Cardiac septum (tissue), 1 donor: Measurements from ENCODE around the gene FAM13B. TPM values are rescaled to one million over a fixed set of nuclear protein-coding genes. Genes with fewer than 3 reads are reported as not detected.
"Not testable (repeated sequence)": the region's sequence is repeated elsewhere in the genome, so short reads cannot be mapped to it uniquely, and the experiment has no call there.

Source experiments
- DNase-seq: peaks from one replicate; pipeline ENCODE4 v3.0.0-alpha.2; 2020; ENCODE audit warnings: low spot score
- intact Hi-C: fragments of 100-400 bp; cut with DNase I; formaldehyde crosslinking; loops from one replicate; pipeline ENCODE4 v1.14.0; 2022
- total RNA-seq: library from RNA; stranded (reverse); fragmentation: NEBNext Ultra II Directional; extraction: Animal tissue kit (Norgen Biotek cat#: 25700); gene quantifications from one replicate; pipeline ENCODE4 v1.2.1, GENCODE V29; 2021
- donor health status: DM: no; HTN: no; CAD: no.

FAM13B gene
- total RNA-seq, 1 donor from 2014 or later = 26.5 TPM

DNA sequence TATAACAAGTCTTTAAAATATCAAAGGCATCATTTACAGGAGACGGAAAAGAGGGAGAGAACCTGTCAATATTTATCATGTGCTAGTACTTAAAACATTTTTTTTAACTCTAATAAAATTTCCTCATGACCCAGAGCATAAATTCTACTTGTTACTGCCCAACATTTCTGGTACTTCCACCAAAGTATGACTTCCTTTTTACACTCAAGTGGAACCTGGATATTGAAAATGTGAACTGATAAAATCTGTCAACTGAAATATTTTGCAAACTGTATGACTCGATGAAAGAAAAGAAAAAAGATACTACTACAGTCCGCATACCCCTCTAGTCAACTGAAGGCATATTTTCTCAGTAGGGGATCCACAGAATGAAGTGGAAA is 37.1 kb downstream of the FAM13B start:
- intact Hi-C loops = no loop called here
- DNase-seq = no peak

DNA sequence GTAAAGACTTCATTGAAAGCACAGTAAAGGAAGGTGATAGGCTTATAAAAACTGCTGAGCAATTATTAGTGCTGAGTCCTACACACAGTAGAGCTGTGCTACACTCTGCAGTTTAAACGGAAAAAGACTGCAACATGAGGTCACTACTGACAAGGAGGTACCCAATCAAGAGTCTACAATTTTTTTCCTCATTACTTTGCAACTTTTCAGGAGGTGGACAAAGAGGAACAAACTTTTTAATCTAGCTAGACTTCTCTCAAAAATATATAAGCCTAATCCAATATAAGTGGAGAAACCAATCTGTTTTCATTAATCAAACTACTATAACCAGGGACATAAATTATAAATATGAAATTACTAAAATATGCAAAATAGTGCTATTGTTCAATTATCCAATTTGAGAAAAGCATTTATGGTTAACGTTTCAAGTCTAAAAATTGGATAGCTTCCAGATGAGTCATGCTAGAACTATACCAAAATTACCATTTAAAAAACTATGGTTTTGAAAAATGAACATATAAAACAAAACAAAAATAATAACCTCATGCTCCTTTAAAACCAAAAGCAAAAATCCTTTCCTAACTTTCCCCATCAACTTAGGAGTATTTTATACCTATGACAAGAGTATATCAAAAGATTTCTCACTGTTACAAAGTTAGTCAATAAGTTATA is 37.7 kb downstream of the FAM13B start:
- no peak for DNase-seq
- intact Hi-C loops = no loop called here

DNA sequence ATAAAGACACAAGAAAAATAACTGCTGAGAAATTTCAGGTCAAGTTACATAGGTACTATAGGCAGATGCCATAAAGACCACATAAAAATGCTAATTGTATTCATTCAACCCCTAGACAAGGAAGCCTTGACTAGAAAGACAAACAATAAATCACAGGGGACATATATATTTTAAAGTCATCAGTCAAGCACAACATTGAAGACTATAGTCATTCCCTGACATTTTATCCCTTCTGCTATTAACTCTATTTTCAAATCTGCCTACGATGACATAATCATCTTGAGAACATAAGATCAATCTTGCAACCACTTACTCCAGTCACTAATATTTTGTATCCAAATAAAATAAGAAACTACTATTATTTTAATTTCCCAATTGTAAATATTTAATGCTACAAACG is 38.3 kb downstream of the FAM13B start:
- intact Hi-C loops = no loop called here
- no peak for DNase-seq

DNA sequence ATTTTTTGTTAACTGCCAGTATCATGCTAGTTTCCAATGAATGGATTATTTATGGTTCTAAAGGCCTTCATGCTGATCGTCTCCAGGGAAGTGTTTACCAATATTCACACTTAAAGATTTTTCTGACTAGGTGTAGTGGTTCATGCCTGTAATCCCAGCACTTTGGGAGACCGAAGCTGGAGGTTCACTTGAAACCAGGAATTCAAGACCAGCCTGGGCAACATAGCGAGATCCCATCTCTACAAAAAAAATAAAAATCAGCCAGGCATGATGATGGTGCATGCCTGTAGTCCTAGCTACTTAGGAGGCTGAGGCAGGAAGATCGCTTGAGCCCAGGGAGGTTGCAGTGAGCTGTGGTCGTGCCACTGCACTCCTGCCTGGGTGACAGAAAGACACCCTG is 43.5 kb downstream of the FAM13B start:
- intact Hi-C loops = no loop called here

DNA sequence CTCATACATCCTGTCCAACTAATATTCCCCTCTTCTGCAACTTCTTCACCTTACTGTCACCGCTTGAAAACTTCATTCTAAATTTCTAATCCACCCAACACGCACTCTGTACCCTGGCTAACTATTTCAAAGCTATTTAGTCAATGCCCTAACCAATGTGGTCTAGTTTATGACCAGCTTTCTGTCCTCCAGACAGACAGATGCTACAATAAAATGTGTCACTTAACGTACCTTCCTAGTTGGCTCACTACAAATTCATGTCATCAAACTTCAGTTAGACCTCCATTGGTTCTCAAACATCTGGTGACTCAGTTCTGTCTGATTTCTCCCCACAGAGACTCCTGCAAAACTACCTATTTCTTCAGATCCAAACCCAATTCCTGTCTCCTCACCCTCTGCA is 57.7 kb downstream of the FAM13B start:
- no peak for DNase-seq
- intact Hi-C loops = no loop called here

More for the DNA sequence above, 43.5 kb downstream of the FAM13B start:
- DNase-seq = no peak

DNA sequence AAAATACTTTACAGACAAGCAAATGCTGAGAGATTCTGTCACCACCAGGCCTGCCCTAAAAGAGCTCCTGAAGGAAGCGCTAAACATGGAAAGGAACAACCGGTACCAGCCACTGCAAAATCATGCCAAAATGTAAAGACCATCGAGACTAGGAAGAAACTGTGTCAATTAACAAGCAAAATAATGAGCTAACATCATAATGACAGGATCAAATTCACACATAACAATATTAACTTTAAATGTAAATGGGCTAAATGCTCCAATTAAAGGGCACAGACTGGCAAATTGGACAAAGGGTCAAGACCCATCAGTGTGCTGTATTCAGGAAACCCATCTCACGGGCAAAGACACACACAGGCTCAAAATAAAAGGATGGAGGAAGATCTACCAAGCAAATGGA is 62.5 kb downstream of the FAM13B start:
- intact Hi-C loops, DNase-seq: not testable (repeated sequence)

DNA sequence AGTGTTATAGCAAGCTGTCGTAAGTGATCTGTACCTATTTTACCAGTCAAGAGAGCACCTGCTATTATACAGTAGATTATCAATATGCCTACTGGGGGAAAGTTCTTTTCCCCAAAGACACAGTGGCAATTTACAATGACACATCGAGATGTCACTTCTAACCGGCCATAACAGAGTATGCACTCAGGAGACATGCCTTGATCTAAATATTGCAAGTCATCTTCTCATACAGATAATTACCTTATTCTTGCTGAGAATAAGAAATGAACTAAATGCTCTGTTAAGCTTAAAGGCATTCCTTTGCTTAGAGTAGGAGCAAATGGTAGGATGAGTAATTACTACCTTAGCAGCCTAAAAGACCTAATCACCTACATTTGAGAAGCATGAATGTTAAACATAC is 72.1 kb downstream of the FAM13B start:
- intact Hi-C loops = no loop called here
- DNase-seq = no peak

DNA sequence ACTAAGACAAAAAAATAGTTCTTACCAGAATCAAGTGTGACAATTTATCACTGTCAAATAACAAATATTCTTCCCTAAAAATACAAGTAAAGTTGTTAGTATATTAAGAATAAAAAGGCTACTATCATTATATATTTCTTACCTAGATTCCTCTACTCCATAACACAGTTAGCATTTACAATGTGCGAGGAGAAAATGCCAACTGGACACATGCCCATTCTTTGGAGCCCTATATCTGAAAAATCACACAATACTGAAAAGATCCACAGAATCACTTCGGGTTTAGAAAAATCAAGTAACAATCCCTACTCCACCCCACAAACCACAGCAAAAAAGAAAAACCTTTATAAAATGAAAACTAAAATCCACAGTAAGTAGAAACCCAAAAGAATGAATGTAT is 72.7 kb downstream of the FAM13B start:
- intact Hi-C loops = no loop called here
- DNase-seq = no peak

DNA sequence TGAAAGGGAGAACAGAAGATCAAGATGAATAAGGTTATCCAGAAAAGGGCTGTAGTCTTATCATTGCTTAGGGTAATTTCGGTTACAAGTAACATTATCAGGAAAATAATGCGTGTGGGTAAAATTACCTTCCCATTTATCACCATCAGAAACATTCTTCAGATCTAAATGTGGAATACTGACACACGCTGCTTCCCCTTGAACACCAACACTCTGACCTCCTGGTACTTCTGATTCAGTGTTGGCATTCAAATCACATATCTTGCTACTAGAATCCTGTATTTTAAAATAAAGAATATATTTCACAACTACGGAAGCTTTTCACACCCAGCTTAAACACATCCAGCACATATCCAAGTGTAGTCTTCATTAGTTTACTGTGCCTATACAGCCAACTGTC is 73.4 kb downstream of the FAM13B start:
- intact Hi-C loops = no loop called here

DNA sequence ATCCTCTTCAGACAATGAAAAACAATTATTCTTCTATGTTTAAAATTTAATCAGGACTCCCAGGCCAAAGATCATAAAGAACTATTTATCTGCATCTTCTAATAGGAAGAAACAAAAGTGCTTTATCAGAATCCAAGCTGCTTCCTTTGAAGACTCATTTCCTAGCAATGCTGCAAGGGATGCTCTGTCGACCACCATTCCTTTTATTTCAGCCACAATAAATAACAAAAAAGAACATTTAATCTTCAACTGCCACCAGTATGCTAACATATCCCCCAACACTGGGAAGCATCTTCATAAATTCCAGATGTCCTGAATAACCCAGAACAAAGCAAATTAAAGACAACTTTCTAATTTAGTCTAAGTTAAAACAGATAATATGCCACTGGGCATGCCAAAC is 74.9 kb downstream of the FAM13B start:
- intact Hi-C loops = no loop called here
- no peak for DNase-seq

More for the DNA sequence above, 73.4 kb downstream of the FAM13B start:
- DNase-seq = no peak

DNA sequence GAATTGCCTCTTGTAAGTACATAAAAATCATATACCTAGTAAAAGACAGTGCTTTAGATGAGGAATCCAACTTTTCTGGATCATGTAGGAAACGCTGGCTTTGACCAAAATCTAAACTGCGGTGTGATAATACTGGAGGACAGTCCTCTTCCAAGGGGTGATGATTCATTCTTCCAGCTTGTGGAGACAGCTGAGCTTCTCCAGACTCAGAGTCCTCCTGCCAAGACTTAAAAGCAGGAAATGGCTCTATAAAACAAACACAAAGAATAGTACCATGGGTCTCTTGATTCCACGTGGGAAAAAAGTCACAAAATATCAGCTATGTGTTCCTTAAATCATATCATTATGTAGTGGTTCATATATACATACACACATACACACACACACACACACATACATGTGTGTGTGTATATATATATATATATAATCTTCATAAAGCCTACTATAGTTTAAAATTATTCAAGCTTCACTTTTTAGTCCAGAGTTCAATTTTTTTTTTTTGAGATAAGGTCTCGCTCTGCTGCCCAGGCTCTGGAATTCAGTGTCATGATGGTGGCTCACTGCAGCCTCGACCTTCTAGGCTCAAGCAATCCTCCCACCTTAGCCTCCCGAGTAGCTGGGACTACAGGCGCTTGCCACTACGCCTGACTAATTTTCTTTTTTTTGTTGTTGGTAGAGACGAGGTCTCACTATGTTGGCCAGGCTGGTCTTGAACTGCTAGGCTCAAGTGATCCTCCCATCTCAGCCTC is 78.6 kb downstream of the FAM13B start:
- DNase-seq = no peak
- intact Hi-C loops = no loop called here

DNA sequence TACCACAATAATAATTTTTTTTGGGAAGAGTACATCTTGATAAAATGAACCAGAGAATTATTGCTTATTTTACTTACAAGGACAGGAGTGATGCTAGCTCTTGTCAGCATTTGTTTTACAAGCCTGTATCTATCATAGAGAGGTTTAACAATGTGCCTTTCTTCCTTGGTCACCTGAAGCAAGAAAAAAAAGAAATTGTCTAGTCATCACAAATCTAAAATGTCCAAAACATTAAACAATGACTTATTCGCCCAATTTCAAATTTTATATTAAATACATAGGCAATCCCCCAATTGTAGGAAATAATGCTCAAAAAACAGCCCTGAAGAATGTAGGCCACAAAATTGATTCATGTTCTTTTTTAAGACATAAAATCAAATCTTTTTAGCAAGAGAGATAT is 87.1 kb downstream of the FAM13B start:
- no peak for DNase-seq
- intact Hi-C loops = no loop called here

DNA sequence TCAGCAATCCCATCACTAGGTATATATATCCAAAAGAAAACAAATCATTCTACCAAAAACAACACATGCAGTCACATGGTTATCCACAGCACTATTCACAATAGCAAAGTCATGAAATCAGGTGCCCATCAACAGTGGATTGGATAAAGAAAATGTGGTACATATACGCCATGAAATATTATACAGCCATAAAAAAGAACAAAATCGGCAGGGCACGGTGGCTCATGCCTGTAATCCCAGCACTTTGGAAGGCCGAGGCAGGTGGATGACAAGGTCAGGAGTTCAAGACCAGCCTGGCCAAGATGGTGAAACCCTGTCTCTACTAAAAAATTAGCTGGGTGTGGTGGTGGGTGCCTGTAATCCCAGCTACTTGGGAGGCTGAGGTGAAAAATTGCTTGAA is 88.6 kb downstream of the FAM13B start:
- DNase-seq = not testable (repeated sequence)

DNA sequence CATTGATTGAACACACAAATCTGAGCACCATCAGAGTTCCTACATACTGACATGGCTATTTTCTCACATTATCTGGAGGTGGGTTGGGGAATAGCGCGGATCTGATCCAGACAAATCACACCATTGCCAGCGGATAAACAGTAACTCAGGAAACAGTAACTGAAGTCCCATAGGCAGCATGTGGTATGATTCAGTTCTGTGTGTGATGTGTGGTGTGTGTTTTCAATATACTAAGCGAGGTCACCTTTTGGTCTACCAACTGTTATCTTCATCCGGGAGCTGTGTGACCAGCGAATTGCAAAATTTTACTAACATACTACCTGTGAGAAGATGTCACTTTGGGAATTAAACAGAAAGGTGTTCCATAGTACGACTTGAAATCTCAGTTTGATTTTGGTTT is 93.5 kb downstream of the FAM13B start:
- intact Hi-C loops = no loop called here
- DNase-seq = no peak

More for the DNA sequence above, 88.6 kb downstream of the FAM13B start:
- intact Hi-C loops = not testable (repeated sequence)

DNA sequence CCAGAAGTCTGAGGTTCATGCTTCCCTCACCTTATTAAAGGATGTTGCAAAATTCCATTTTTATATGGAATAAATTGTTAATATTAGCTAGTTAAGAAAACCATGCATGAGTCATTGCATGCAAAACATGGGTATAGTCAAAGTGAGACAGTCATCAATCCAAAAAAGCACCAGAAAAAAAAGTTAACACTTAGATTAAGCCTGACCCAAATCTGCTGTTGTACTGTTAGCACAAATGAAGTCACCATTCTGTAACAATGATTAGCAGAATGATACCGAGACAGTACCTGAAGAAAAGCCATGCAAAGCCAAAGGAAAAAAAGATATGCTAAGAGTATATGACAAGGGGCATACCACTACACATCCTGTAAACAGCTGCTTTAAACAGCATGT is 94.1 kb downstream of the FAM13B start:
- intact Hi-C loops = no loop called here
- no peak for DNase-seq

DNA sequence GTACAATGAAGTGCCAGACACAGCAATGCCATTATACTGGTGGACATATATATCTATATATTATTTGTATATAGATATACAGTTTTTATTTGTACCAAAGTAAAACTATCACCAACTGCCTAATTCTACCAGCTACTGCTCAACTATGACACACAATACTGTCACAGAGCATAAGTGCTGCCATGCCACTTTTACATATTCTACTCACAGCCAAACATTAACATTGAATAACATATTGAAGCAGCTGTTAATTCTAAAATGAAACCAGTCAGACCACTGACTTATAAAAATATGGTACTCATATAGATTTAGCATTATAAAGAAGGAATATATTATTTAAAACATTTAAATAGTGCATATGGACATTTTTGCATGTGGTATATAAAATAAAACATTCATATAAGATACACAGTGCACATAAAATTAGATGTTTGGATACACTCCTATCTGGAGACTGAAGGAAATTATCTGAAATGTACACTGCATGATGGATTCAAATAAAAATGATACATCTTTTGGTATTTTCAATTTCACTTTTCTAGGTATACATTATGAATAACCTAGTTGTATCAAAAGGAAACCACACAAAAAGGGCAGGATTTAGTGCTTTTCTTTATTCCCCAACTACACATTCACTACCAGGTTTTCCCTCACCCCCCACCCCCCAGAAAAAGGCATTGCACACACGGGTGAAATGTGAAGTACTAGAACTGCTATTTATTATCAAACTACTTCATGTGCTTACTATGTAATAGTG is 94.7 kb downstream of the FAM13B start:
- no peak for DNase-seq
- intact Hi-C loops = no loop called here

DNA sequence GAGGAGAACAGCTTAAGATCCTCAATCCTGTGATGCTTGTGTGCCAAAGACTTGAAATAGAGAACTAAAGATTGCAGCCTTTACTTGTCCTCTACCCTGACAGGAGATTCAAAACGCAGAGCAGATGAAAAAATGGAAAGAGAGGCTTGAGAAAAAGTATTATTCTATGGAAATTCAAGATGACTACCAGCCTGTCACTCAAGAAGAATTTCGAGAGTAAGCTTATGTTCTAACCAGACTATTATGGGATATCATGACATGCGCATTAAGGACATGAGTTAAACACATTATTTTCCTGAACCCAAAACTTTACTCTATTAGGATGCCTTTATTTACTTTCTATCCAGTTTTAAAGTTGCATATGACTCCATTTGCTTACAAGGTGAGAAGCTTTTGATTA is 97.2 kb downstream of the FAM13B start:
- intact Hi-C loops = no loop called here
- DNase-seq = no peak

DNA sequence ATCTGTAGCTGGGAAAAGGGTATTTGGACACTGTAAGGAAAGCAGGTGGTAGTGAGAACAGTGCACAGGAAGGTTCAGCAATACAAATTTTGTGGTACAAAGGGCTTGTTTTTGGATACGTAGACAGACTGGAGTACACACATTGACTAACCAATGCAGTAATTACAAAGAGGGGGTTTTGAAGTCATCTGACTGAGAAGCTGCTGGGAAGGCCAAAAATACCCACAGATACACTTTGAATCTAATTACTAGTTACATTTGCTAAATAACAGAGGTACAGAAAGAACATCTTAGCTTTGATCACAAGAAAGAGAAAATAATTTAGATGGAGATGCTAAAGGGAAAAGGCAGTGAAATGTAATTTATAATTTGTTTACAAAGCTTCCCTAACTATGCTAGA is 97.7 kb downstream of the FAM13B start:
- no peak for DNase-seq

DNA sequence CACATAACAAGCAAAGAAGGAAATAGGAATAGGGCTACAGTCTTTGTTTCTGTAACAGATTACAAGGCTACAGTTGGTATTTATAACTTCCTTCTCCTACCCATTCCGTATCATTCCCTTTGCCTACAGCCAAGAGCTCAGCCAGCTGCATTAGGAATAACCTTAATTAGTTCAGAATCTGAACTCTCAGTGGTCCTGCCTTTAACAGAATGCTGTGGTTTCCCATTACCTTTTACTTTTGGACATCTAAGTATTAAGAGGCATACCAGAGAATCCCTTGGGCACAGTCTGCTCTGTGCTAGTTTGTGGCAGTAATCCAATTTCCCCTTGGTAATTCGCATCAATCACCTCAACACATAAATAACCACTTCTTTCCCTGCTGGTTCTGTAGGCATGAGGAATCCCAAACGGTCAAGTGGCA is 99.4 kb downstream of the FAM13B start:
- DNase-seq = no peak
- intact Hi-C loops = no loop called here

More for the DNA sequence above, 97.7 kb downstream of the FAM13B start:
- intact Hi-C loops = no loop called here

DNA sequence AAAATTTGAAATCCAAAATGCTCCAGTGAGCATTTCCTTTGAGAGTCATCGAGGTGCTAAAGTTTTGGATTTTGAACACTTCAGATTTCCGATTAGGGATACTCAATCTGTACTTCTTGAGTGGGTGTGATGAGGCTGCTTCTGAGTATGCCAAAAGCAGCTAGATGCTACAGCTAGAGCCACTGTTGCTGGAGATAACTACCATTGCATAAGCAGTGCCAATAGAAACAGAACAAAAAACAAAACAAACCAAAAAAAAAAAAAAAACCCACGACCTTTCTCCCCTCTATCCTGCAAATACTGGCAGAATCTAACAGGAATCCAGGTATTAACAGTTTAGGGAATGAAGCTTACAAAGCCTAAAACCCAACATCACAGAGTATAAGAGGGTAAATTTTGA is 100.1 kb downstream of the FAM13B start:
- no peak for DNase-seq
- intact Hi-C loops = no loop called here

DNA sequence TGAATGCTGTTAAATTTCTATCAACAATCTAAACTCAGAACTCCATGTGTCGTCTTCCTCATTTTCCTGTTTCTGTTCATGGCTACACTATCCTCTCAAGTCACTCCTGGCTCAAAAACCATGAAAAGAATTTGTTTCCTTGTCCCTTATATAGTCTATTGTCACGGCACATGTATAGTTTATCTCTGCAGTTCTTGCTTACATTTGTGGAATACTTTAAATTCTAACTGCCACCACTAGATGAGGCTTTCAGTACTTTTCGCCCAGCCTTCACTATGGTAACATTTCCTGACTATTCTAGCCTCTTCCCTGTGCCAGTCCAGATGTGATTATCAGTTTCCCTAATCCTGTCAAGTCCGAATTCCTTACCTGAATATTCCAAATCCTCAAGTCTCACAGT is 109.0 kb downstream of the FAM13B start:
- DNase-seq = no peak
- intact Hi-C loops = no loop called here
